Raji (cell line): ENCODE data around the gene COMMD2.

Experiments used
- POLR2A ChIP-seq: IDR thresholded peaks from 2 replicates; pipeline ENCODE4 v1.6.1; 2011; ENCODE audit warnings: low read depth, low read length, control low read depth; ENCODE audit not compliant: insufficient read depth

COMMD2 gene

GRCh38 chr3:149732234-149732633 lies 20.1 kb downstream of the COMMD2 start:
- no peak for TF ChIP-seq POLR2A

GRCh38 chr3:149727656-149728055 lies 24.6 kb downstream of the COMMD2 start:
- TF ChIP-seq POLR2A: no peak

DNA sequence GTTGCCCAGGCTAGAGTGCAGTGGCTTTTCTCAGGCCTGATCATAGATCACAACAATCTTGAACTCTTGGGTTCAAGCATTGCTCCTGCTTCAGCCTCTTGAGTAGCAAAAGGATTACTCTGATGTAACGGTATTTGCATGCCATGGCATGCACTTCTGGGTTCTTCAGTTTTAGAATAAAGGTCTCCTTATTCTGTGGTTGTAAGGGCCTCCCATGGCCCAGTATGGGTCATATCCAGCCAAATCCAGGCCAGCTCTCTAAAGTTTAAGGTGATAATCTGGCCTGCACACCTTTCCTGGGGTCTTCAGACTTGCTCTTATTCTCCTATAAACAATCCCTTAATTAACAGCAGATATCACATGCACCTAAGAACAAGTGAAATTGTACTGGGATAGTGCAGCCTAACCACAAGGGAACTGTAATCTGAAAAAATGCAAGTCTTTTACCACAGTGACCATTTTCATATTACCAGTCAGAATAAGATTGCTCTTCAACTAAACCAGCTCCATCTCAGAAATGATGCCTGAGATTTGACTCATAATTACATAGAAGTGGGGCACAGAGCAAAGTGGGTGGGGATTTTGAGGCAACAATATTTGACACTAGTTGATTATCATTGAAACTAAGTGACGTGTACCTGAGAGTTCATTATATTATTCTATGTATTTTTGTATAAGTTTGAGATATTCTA lies 25.4 kb downstream of the COMMD2 start:
- no peak for TF ChIP-seq POLR2A

- TF ChIP-seq POLR2A: no peak
Observed at GRCh38 chr3:149723781-149724180, 28.5 kb downstream of the COMMD2 start.

GRCh38 chr3:149720918-149721317 lies 31.4 kb downstream of the COMMD2 start:
- no peak for TF ChIP-seq POLR2A

- no peak for TF ChIP-seq POLR2A
Observed at GRCh38 chr3:149717391-149718056, 34.8 kb downstream of the COMMD2 start.

DNA sequence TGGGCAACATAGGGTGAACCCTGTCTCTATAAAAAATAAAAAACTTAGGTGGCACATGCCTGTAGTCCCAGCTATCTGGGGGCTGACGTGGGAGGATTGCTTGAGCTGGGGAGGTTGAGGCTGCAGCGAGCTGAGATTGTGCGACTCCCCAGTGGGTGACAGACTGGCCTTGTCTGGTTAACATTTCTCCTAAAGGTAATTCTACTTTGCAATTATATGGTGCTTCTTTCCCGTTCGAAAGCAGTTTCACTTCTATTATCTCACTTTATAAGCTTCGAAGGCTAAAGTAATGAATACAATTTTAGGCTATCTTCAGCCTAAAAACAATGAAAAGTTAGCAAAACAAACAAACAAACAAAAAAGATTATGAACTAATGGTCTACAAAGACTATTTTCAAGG lies 35.3 kb downstream of the COMMD2 start:
- TF ChIP-seq POLR2A: no peak

DNA sequence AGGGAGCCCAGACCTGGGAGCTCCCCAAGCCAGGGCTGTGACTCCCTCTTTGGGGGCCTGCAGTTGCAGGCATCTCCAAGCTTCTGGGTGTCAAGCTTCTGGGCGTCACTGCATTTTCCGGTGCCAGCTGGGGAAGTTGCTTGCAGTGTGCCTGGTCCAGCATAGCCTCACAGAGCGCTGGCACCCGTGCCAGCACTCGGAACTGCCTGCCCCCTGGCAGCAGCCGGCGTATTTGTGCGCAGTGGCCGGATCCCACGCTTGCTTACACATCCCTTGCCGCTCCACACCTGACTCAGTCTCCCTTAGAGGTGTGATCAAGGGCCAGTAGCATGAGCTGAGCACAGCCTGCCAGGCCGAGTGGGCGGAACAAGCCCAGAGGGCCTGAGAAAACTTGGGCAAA lies 37.0 kb downstream of the COMMD2 start:
- no peak for TF ChIP-seq POLR2A

GRCh38 chr3:149713730-149714654 lies 38.3 kb downstream of the COMMD2 start:
- TF ChIP-seq POLR2A: no peak

- no peak for TF ChIP-seq POLR2A
Observed at GRCh38 chr3:149706905-149707304, 45.4 kb downstream of the COMMD2 start.

- TF ChIP-seq POLR2A: no peak
Observed at GRCh38 chr3:149705416-149705815, 46.9 kb downstream of the COMMD2 start.

GRCh38 chr3:149703466-149703865 lies 48.8 kb downstream of the COMMD2 start:
- no peak for TF ChIP-seq POLR2A

- no peak for TF ChIP-seq POLR2A
Observed at GRCh38 chr3:149702691-149703441, 49.4 kb downstream of the COMMD2 start.

DNA sequence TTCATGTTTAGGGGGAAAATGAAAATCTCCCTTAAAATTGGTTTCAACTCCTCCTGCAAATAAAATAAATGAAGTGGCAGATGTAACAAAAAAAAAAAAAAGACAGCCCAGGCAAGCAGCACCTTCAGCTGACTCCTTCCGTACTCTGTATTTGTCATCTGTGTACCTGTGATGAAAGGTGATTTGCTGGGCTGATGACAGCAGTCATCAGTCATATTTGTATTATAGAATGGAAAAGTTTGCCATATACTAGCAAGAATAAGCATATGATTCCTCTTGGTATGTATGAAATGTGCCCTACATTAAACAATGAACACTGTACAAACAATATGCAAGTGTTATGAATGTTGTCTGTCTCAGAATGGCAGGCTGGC lies 50.3 kb downstream of the COMMD2 start:
- TF ChIP-seq POLR2A: no peak

DNA sequence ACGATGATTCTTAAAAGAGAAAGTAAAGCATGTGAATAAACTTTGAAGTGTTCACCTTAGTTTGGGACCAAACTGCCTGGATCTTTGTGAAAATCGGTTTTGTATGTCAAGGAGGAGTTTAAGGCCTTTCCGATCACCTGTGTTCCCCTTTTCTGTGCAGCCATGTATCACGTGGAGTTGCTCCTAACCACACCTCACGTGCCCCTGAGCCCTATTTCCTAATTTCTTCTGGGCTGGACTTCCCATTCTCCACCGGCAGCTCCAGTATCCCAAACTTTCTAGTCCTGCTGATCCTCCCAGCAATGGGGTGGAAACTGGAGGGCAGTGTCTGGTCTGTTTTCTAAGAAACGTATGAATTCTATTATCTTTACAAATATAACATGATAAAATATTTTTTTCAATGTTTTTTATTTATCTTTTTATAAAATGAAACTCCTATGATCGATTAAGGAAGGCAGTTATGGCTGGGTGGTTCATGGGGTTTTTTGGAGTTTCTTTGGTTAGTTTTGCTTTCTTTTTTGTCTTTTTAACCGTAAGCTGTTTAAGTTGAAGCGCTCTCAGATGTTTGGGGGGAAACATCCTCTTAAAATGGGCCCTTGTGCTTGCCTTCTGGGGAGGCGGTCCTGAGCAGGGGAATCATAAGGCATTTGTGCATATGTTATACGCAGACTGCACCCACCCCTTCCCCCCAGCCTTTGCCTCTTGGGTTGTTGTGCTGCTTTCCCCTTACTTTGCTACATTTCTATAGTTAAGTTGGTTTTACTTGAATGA lies 50.9 kb downstream of the COMMD2 start:
- no peak for TF ChIP-seq POLR2A
